ENCODE results near the gene CHST11.

DNA sequence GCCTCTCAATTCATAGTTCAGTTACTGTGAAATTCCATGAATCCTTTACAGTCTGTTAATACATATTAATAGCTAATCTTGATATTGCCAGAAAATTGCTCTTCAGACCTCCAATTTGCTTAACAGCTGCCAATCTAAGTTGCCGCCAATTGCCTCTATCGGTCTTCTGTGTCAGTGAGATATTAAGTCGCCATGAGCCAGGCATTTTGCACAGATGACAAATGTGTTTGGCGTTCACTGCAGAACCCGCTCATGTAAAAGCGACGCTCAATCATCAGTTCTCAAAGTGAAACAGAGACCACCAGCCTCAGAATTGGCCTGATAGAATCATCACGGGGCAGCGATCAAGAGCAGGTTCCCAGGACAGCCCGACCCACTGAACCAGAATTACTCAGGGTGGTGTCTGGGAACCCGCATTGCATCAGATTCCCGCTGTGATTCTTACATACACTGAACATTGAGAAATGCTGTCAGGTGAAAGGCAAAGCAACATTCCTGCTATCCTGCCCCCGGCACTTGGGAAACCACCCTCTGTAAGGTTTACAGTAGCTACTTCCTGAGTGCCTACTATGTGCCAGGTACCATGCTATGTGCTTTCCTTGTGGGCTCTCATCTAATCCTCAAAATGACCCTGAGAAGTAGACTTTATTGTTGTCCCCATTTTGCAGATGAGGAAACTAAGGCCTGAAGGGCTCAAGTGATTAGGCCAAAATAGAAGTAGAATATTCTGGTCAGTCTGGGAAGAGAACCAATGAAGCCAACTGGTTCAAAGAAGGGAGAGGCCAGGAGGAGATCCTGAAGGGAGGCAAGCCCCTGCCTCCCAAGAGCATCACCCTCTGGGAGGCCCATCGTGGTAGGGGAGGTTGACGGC lies 285.0 kb downstream of the CHST11 start:
- TF ChIP-seq, protein P1, sequence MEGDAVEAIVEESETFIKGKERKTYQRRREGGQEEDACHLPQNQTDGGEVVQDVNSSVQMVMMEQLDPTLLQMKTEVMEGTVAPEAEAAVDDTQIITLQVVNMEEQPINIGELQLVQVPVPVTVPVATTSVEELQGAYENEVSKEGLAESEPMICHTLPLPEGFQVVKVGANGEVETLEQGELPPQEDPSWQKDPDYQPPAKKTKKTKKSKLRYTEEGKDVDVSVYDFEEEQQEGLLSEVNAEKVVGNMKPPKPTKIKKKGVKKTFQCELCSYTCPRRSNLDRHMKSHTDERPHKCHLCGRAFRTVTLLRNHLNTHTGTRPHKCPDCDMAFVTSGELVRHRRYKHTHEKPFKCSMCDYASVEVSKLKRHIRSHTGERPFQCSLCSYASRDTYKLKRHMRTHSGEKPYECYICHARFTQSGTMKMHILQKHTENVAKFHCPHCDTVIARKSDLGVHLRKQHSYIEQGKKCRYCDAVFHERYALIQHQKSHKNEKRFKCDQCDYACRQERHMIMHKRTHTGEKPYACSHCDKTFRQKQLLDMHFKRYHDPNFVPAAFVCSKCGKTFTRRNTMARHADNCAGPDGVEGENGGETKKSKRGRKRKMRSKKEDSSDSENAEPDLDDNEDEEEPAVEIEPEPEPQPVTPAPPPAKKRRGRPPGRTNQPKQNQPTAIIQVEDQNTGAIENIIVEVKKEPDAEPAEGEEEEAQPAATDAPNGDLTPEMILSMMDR (IDR thresholded peaks at IDR 0.05), result no peak
- TF ChIP-seq POLR2AphosphoS5 (IDR thresholded peaks at IDR 0.05), result no peak
- no peak for TF ChIP-seq POLR2A (IDR thresholded peaks at IDR 0.05)

Data from breast epithelium (tissue), 3 donors.